HT-29 (cell line): ENCODE data around the gene S1PR4. TPM values are rescaled to one million over a fixed set of nuclear protein-coding genes. Genes with fewer than 3 reads are reported as not detected.
"Not testable (repeated sequence)": the region's sequence is repeated elsewhere in the genome, so short reads cannot be mapped to it uniquely, and the experiment has no call there.

Experiments
- DNase-seq: peaks from one replicate; pipeline ENCODE4 v3.0.0-alpha.2; 2015; ENCODE audit warnings: low spot score
- total RNA-seq: library from RNA; depleted of rRNA; stranded (reverse); fragments of >200 nt; shearing (Covaris generic); gene quantifications from 2 replicates; pipeline ENCODE4 v1.2.3, GENCODE V29; 2014

Gene S1PR4
- total RNA-seq, 1 experiment from 2014 or later = not detected

GRCh38 chr19:3194106-3195087 is 15.8 kb downstream of the S1PR4 start:
- DNase-seq = no peak

GRCh38 chr19:3196064-3196932 is 17.7 kb downstream of the S1PR4 start:
- DNase-seq = no peak

- DNase-seq = no peak
Observed at GRCh38 chr19:3196933-3197205, 18.3 kb downstream of the S1PR4 start.

- no peak for DNase-seq
Observed at GRCh38 chr19:3198901-3199700, 20.5 kb downstream of the S1PR4 start.

DNA sequence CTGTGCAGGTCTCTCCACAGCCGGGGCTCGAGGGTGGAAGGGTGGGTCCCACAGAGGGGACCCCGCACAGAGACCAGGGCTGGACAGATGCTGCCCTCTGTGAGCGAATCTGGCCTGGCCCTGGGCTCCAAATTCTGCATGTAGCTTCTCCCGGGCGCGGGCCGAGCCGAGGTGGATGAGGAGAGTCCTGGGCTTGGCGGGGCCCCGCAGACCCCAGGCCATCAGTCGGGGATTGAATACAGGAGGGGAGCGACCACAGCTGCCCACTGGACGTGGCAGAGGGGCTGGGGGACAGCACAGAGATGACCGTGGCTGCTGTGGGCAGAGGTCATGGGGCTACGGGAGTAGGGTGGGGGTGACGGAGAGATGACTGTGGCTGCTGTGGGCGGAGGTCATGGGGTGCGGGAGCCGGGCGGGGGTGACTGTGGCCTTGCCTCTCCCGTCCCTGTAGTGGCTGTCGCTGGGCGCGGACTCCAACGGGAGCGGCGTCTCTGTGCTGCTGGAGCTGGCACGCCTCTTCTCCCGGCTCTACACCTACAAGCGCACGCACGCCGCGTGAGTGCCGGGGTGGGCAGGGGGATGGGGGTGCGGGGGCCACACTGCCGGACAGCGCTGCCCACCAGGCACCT is 22.6 kb downstream of the S1PR4 start:
- DNase-seq = no peak

GRCh38 chr19:3201911-3202310 is 23.3 kb downstream of the S1PR4 start:
- DNase-seq = no peak

DNA sequence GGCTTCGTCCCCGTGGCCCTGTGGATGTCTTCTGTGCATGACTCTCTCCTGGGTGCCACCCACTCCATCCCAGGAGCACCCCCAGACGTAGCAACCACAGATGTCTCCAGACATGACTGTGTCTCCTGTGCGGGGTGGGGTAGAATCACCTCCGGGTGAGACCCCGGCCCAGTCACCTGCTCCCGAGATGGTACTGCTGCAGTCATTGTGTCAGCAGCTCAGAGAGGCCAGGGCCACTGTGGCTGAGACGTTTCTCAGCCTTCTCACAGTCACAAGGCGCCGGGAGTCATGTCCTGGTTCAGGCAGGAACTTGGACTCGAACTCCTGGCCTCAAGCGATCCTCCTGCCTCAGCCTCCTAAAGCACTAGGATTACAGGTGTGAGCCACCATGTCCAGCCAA is 23.8 kb downstream of the S1PR4 start:
- no peak for DNase-seq

DNA sequence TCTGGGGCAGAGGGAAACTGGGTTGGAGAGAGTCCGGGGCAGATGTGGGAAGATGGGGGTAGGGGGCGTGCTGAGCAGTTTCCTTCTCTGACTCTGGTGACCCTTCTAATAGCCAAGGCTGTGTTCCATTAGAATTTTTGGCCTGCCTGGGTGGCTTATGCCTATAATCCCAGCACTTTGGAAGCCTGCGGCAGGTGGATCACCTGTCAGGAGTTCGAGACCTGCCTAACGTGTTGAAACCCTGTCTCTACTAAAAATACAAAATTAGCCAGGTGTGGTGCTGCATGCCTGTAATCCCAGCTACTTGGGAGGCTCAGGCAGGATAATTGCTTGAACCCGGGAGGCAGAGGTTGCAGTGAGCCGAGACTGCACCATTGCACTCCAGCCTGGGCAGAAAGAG is 24.3 kb downstream of the S1PR4 start:
- not testable (repeated sequence) for DNase-seq

DNA sequence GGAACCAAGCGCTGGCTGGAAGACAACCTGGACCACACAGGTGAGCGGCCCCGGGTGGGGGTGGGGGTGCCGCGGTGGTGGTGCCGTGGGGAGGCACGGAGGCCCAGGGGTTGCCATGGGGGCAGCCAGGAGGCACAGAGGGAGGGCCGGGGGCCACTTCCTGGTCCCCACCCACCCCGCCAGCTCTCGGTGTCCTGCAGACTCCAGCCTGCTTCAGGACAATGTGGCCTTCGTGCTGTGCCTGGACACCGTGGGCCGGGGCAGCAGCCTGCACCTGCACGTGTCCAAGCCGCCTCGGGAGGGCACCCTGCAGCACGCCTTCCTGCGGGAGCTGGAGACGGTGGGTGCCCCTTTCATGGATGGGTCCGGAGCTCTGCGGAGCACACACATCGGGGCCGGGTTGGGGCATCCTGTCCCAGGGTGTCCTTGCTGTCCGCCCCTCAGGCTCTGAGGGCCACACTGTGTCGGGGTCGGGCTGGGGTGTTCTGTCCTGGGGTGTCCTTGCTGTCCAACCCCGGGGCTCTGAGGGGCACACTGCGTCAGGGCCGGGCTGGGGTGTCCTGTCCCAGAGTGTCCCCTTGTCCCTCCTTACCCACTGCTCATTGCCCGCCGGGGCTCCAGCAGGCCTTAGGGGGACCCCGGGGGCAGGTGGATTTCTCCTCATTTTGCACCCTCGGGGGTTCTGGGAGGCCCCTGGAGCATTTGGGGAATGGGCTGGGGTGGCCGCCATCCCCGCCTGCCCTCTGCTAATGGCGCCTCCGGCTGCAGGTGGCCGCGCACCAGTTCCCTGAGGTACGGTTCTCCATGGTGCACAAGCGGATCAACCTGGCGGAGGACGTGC is 25.5 kb downstream of the S1PR4 start:
- no peak for DNase-seq

- no peak for DNase-seq
Observed at GRCh38 chr19:3204646-3205275, 26.2 kb downstream of the S1PR4 start.

DNA sequence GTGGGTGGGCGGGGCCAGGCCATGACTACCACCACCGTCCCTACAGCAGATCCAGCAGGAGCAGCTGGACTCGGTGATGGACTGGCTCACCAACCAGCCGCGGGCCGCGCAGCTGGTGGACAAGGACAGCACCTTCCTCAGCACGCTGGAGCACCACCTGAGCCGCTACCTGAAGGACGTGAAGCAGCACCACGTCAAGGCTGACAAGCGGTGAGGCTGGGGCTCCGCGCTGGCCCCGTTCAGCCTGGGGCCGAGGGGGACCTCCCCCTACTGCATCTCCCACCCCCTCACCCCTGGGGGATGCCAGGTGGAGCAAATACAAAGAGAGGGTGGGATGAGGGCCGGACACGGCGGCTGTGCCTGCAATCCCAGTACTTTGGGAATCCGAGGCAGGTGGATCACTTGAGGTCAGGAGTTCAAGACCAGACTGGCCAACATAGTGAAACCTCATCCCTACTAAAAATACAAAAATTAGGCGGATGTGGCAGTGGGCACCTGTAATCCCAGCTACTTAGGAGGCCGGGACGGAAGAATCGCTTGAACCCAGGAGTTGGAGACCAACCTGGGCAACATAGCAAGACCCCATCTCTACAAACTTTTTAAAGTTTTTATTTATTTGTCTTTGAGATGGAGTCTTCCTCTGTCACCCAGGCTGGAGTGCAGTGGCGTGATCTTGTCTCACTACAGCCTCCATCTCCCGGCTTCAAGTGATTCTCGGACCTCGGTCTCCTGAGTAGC is 27.8 kb downstream of the S1PR4 start:
- no peak for DNase-seq

DNA sequence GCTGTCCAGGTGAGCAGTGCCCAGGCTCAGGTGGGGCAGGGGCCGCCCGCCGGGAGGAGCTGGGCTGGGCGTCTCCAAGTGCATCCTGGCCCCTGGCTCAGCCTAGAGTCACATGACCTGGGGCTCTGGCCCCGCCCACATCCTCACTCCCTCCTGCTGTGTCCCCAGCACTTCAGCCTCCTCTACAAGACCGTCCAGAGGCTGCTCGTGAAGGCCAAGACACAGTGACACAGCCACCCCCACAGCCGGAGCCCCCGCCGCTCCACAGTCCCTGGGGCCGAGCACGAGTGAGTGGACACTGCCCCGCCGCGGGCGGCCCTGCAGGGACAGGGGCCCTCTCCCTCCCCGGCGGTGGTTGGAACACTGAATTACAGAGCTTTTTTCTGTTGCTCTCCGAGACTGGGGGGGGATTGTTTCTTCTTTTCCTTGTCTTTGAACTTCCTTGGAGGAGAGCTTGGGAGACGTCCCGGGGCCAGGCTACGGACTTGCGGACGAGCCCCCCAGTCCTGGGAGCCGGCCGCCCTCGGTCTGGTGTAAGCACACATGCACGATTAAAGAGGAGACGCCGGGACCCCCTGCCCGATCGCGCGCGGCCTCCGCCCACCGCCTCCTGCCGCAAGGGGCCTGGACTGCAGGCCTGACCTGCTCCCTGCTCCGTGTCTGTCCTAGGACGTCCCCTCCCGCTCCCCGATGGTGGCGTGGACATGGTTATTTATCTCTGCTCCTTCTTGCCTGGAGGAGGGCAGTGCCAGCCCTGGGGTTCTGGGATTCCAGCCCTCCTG is 29.1 kb downstream of the S1PR4 start:
- DNase-seq = no peak

- DNase-seq = no peak
Observed at GRCh38 chr19:3208317-3209207, 30.0 kb downstream of the S1PR4 start.

DNA sequence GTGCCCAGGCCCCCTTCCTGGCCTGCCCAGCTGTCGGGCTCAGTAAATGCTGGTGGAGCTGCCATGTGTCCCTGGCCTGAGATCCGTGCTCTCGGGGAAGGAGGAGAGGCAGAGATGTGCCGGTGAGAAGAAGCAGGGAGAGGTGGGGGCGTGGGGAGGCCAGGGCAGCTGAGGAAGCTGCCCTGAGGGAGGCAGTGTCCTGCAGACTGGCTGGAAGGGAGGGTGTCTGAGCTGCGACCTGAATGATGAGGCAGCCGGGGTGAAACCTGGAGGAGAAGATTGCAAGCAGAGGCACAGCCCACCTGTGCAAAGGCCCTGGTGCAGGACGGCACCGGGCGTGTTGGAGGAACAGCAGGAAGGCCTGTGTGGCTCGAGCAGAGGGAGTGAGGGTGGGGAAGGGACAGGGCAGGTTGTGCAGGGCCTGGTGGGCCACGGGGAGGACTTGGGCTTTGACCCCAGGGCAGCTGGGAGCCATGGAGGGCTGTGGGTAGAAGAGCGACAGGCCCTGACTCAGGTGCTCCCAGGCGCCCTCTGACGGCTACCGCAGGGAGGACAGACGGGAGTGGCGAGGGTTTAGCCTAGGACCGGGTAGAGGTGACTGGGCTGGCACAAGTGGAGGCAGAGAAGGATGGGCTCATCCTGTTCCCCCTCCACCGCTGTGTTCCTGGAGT is 31.9 kb downstream of the S1PR4 start:
- peak; percentile 47 for DNase-seq

GRCh38 chr19:3211191-3211590 is 32.6 kb downstream of the S1PR4 start:
- no peak for DNase-seq

- no peak for DNase-seq
Observed at GRCh38 chr19:3213159-3213558, 34.6 kb downstream of the S1PR4 start.

DNA sequence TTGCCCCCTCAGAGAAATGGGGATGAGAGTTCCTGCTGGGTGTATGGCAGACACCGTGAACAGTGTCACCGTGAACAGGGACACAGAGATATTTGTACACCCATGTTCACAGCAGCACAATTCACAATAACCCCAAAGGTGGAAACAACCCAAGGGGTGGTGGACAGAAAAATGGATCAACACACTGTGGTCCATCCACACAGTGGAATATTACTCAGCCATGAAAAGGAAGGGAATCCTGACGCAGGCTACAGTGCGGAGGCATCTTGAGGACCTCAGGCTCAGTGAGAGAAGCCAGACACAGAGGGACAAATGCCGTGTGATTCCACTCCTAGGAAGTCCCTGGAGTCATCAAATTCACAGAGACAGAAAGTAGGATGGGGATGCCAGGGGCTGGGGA is 38.3 kb downstream of the S1PR4 start:
- no peak for DNase-seq
